A549 (cell line): ENCODE results near the gene PLPP4.

Experiments
- CBX8 ChIP-seq: fragments of 200-600 bp; sonication (generic); IDR thresholded peaks from 2 replicates; pipeline ENCODE4 v1.6.1; 2016
- CHD2 ChIP-seq: fragments of 150-350 bp; IDR thresholded peaks from 2 replicates; pipeline ENCODE4 v1.6.1; 2014; ENCODE audit warnings: low read length; ENCODE audit not compliant: partially characterized antibody
- CTCF ChIP-seq: fragments of >200 bp; sonication (Bioruptor Twin); formaldehyde crosslinking; IDR thresholded peaks from 3 replicates; pipeline ENCODE4 v1.5.1; 2016
- MAFK ChIP-seq: fragments of 450-650 bp; IDR thresholded peaks from 2 replicates; pipeline ENCODE4 v1.6.1; 2014; ENCODE audit not compliant: partially characterized antibody
- POLR2A ChIP-seq: IDR thresholded peaks from 2 replicates; pipeline ENCODE4 v1.6.1; 2012; ENCODE audit warnings: mild to moderate bottlenecking, low read length
- RARB ChIP-seq: fragments of 250-450 bp; sonication (Bioruptor Pico); IDR thresholded peaks from 2 replicates; pipeline ENCODE4 v1.8.0; 2021; ENCODE audit warnings: mild to moderate bottlenecking, moderate library complexity
- ZFP36 ChIP-seq: fragments of 450-650 bp; IDR thresholded peaks from 2 replicates; pipeline ENCODE4 v1.6.1; 2014; ENCODE audit warnings: borderline replicate concordance; ENCODE audit not compliant: partially characterized antibody

GRCh38 chr10:120486671-120487205 lies 29.7 kb downstream of the PLPP4 start:
- TF ChIP-seq CHD2 (no peak), CTCF (no peak), ZFP36 (no peak), CBX8 (no peak), RARB (CRISPR knock-in tag) (no peak), MAFK (no peak), POLR2A (no peak)
